Measurements from ENCODE around the gene SLCO6A1.

DNA sequence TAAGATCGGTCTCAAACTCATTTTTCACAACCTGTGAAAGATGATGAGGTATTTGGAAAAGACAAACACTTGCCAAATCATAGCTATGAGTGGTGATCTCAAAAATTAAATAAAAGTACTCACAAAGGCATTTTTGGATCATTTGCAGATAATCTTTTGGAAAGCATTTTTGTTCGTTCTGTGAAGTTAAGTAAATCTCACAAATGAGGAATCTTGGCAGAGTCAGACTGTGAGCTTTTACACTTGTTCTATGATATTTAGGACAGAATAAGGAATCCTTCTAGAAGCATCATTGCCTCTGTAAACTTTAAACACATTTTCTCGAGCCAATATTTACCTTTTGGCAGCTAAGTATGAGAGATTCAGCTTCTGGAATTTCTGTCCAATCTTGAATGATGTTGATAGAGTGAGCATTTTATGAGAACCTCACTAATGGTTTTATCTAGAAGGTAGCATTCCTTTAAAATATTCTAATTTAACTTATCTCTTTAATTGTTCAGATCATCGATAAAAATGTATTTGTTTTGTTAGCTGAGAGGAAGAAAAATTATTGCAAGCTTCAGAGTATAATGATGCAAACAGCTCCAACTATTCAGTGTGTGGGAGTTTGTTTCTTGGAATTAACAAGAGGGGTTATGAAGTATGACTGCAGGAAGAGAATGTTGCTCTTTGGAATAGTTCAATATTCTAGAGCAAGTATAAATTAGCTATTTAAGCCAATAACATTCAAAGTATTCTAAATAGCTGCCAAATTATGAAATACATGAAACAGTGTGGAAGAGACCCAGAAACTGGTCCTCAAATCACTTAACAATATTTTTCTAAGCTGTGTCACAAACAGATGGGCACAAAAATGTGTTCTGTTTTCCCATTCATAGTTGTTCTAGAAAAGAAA lies 48.6 kb upstream of the SLCO6A1 start:
- TF ChIP-seq EZH2phosphoT487 (IDR thresholded peaks at IDR 0.05; ENCODE audit: unreplicated experiment) (no peak), EZH2 (IDR thresholded peaks at IDR 0.05; ENCODE audit: low read depth, unreplicated experiment) (no peak), POLR2AphosphoS5 (IDR thresholded peaks at IDR 0.05; ENCODE audit: low read depth) (no peak), CTCF (conservative IDR thresholded peaks at IDR 0.05; ENCODE audit: low read depth in 2 of 2) (no peak), ZNF114 (CRISPR knock-in tag; IDR thresholded peaks at IDR 0.05) (no peak)

Data from GM23338 (cell line).